ENCODE measurements around the gene LIN9. TPM values are rescaled to one million over a fixed set of nuclear protein-coding genes. Genes with fewer than 3 reads are reported as not detected.
A peak's percentile ranks its signal among the peaks of the same experiment; 100 is the strongest.

Gene LIN9
- total and polyA plus RNA-seq, 5 donors from 2014 or later = 3.1 to 6.7 (median 4.3) TPM

DNA sequence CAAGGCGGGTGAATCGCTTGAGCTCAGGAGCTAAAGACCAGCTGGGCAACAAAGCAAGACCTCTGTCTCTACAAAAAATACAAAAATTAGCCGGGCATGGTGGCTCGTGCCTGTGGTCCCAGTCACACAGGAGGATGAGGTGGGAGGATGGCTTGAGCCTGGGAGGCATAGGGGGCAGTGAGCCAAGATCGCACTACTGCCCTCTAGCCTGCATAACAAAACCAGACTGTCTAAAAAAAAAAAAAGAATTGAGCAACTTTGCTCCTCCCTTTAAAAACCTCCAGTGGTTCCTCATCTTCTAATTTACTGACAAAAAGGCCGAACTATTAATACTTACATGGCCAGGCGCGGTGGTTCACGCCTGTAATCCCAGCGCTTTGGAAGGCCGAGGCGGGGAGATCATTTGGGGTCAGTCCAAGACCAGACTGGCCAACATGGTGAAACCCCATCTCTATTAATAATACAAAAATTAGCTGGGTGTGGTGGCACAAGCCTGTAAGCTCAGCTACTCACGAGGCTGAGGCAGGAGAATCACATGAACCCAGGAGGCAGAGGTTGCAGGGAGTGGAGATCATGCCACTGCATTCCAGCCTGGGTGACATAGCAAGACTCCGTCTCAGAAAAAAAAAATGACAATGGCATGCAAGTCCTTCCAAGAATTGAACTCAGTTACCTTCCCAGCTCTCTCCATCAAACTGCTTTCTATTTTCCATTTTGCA lies 126.8 kb downstream of the LIN9 start:
- peak overlapping the region in 2 of 3 donors; percentile 7 to 32 for H3K27ac Mint-ChIP-seq
- peaks cover 24% of the 10 kb centered on the region for H3K36me3 Mint-ChIP-seq
- no peaks in the 10 kb centered on the region for H3K9me3 ChIP-seq (ENCODE audit: control insufficient read depth in 2 of 2, low read length in 2 of 2)
- H3K27me3 Mint-ChIP-seq = no peaks in the 10 kb centered on the region
- ATAC-seq (ENCODE audit: low read depth in 2 of 2) = no peak
- H3K27ac ChIP-seq (ENCODE audit: insufficient read depth, low read length, poor library complexity, severe bottlenecking) = no peak overlapping the region
- peak overlapping the region; percentile 30 to 66 (median 46) for H3K4me3 Mint-ChIP-seq
- DNase-seq = no peak
- no peak overlapping the region for H3K4me3 ChIP-seq (ENCODE audit: low read depth, low read length)
- peaks cover 47% of the 10 kb centered on the region for H3K4me1 ChIP-seq (ENCODE audit: control insufficient read depth, insufficient read depth, low read length, poor library complexity, severe bottlenecking)
- H3K27me3 ChIP-seq (ENCODE audit: control insufficient read depth, insufficient read depth, low read length) = no peaks in the 10 kb centered on the region
- H3K4me1 Mint-ChIP-seq = peaks cover 43 to 78% (median 54%) of the 10 kb centered on the region in 4 donors
- no peaks in the 10 kb centered on the region for H3K9me3 Mint-ChIP-seq
- H3K36me3 ChIP-seq (ENCODE audit: control insufficient read depth, insufficient read depth, low read length) = peaks cover 5% of the 10 kb centered on the region

Other genes with a start within 250 kb of the LIN9 start
- 408 TPM for gene H3-3A, start 246.4 kb downstream of the LIN9 start, total RNA-seq
- 1,000 to 10,000 TPM in 2 of 4 donors, 100 to 1,000 TPM in 2; 858 to 1,137 (median 1,025) TPM for gene H3-3A, start 246.4 kb downstream of the LIN9 start, polyA plus RNA-seq
- gene ACBD3, start 122.4 kb downstream of the LIN9 start, total RNA-seq = 29.6 TPM
- 10 to 100 TPM; 14.7 to 21.9 (median 19.9) TPM for gene ACBD3, start 122.4 kb downstream of the LIN9 start, polyA plus RNA-seq
- not detected for gene MIXL1, start 85.5 kb downstream of the LIN9 start, total RNA-seq
- not detected for gene MIXL1, start 85.5 kb downstream of the LIN9 start, polyA plus RNA-seq
- gene PARP1, start 98.9 kb upstream of the LIN9 start, total RNA-seq = 104 TPM
- gene PARP1, start 98.9 kb upstream of the LIN9 start, polyA plus RNA-seq = 100 to 1,000 TPM in 3 of 4 donors, 10 to 100 TPM in 1; 99.1 to 129 (median 110) TPM
- not detected for gene STUM, start 239.6 kb upstream of the LIN9 start, total RNA-seq
- gene STUM, start 239.6 kb upstream of the LIN9 start, polyA plus RNA-seq = under 1 TPM in 3 of 4 donors, not detected in 1; 0.03 to 0.09 (median 0.06) TPM